G401 (cell line): ENCODE data around the gene LGI2. TPM values are rescaled to one million over a fixed set of nuclear protein-coding genes. Genes with fewer than 3 reads are reported as not detected.
"Not testable (repeated sequence)": the region's sequence is repeated elsewhere in the genome, so short reads cannot be mapped to it uniquely, and the experiment has no call there.

Experiments
- DNase-seq: peaks from one replicate; pipeline ENCODE4 v3.0.0-alpha.2; 2015; ENCODE audit warnings: low spot score
- in situ Hi-C: cut with HindIII; loops from 2 replicates; pipeline ENCODE4 v1.10.0; 2016; ENCODE audit warnings: low sequenced_read_pairs, mixed read lengths
- total RNA-seq: library from RNA; depleted of rRNA; stranded (reverse); fragments of >200 nt; shearing (Covaris generic); gene quantifications from 2 replicates; pipeline ENCODE4 v1.2.3, GENCODE V29; 2014

LGI2 gene
- total RNA-seq, 1 experiment from 2014 or later = not detected

DNA sequence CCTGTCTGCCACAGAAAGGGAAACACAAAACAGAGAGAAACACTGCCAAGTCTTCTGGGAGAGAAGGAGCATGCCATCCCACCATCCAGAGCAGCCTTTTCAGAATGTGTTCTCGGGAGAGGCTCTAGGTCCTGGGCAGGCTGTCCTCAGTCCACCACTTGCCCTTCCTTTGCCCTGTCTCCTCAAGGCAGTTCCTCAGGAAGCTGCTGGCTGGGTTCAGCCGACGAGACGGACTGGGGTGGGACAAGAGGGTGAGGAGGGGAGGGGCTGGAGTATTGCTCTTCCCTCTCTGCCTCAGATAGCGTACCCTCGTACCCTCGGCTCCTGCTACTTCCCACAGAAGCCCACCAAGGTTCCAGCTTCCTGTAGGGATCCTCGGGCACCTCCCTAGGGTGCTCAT is 26.6 kb upstream of the LGI2 start:
- in situ Hi-C loops = no loop called here
- no peak for DNase-seq

GRCh38 chr4:25052037-25052436 is 21.3 kb upstream of the LGI2 start:
- in situ Hi-C loops, DNase-seq: not testable (repeated sequence)

DNA sequence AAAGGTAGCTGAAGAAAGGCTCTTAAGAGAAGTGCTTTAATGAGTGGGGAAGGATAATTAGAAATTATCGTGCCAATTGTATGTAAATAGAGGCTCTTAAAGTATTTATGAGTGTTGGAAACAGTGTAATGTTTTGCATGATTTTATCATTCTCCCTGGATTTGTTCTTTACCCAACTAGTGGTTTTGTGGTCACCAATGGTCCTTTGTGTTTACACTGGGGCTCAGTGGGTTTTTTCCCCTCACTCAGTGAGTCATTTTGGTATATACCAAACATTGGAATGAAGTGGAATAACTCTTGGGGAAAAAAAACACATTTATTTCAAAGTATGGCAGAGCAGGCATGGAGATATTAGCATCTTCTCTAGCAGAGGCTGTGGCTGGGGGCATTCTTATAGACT is 20.8 kb upstream of the LGI2 start:
- in situ Hi-C loops = no loop called here
- no peak for DNase-seq

DNA sequence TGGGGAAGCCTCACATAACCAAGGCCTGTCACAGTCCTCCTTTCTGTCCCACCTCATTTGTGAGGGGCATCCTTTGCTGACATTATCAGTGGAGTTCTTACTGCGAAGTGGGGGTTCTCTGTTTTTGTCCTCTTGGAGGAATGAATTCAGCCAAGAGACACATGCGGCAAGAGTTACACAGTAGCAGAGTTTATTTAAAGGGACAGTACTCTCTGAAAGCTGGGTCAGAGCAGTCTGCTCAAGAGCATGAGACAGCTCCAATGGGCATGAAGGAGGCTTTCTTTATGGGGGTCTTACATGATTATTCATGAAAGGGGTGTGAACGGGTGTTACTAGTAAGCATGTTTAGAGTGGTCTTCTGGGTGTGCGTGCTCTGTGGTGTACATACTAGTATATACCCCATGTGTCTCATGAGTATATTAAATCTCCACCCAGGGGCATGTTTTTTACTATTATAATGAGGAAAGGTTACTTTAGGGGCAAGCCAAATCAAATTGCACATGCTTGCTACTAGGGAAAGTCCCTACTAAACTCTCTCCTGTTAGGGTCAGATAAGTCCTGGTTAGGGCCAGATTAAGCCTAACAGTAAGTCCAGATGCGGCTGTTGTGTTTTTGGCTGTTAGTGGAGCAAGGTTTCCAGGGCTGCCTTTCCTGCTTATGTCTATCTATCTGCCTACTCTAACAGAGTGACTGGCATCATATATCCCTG is 19.8 kb upstream of the LGI2 start:
- in situ Hi-C loops = no loop called here
- no peak for DNase-seq

DNA sequence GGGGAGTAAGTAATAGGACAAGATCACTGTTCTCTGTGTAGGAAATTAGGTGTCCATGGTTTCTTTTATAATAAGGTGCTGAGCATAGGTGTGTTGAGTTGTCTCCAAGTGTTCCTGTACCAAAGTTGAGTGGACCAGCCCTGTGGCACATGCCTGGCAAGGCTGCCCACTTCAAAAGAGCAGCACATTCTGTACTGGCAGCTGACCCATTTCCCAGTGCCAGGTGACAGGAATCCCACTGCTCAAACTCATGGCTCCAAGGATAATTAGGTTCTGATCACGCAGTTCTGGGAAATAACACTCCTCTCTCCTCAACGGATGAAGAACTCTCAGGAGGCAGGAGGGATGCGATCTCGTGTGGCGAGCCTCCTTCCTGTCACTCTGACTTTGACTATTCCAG is 12.8 kb upstream of the LGI2 start:
- in situ Hi-C loops = no loop called here

GRCh38 chr4:25033526-25033925 is 2.8 kb upstream of the LGI2 start:
- DNase-seq = no peak
- in situ Hi-C loops = no loop called here

More for the DNA sequence above, 12.8 kb upstream of the LGI2 start:
- DNase-seq = peak; percentile 53

DNA sequence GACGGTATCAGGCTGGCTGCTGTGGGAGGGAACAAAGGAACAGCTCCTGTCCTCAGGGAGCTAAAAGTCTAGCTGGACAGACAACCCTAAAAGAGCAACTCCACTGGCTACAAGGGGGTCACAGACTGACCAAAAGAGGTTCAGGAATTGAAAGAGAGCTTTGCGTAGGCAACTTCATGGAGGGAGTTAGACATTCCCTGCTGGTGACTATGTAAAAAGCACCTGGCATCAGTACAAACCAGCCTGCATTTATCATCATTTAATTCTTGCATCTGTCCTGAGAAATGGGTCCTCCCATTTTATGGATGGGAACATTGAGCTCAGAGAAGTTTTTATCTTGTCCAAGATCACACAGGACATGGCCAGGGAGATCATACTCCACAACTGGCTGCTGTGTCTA is 1.4 kb upstream of the LGI2 start:
- in situ Hi-C loops = no loop called here
- DNase-seq = no peak

DNA sequence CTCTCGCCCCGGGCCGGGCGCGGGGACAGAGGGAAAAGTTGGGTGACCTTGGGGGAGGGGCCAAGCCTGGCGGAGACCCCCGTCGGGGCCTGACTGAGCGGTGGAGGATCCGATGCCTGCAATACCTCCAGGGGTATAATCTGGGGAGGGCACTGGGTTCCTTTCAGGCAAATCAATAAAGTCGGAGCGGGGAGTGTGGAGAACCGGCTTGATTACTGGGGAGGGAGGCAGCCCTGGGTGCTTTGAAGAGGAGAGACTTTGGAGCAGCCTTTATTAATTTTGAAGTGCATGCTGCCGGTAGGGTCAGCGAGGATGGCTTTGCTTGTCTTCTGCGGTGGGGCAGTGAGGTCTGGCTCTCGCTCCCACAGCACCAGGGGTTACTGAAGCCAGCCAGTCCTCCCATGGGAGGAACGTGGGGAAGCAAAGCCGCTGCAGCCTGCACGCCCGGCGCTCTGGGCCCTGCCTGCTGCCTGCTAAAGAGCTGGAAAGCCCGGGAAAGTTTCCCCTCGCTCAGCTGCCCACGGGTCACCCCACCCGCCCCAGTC is 403 bp upstream of the LGI2 start:
- in situ Hi-C loops = no loop called here
- peak; percentile 23 for DNase-seq

- DNase-seq = no peak
- in situ Hi-C loops = no loop called here
These were observed 1.1 kb downstream of the LGI2 start for GRCh38 chr4:25029479-25030276.

DNA sequence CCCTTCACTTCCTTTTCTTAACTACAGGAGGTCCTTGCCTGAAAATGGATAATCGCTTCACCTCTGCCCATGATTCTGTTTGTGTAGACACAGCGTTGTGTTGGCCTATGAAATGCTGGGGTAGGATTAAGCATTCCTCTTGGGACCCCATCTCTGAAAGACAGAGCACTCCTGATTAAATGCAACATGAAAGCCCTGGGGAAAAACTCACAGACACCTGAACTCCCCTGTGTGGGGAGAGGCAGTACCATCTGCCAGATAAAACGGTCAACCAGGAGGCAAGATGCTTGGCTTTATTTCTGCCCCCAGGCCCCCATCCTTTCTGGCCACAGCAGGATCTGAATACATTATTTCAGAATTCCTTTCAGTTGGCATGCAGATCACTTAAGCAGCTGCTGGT is 1.9 kb downstream of the LGI2 start:
- in situ Hi-C loops = no loop called here
- no peak for DNase-seq

DNA sequence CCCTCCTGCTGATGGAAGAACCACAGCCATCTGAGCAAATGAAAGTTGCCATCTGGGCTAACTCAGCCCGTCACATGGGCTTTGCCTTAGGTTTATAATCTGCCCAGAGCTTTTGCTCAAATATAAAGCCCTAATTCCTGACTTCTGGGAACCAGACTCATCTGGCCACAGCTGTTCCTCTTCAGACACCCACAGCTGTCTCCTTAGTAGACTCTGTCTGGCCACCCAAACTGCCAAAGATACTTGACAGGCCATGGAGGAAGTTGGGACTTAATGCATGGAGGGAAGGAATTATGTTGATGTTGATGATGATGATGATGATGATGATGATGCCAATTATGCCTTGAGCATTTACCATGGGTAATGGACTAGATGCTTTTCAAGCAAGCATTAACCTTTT is 8.0 kb downstream of the LGI2 start:
- no peak for DNase-seq
- in situ Hi-C loops = no loop called here

DNA sequence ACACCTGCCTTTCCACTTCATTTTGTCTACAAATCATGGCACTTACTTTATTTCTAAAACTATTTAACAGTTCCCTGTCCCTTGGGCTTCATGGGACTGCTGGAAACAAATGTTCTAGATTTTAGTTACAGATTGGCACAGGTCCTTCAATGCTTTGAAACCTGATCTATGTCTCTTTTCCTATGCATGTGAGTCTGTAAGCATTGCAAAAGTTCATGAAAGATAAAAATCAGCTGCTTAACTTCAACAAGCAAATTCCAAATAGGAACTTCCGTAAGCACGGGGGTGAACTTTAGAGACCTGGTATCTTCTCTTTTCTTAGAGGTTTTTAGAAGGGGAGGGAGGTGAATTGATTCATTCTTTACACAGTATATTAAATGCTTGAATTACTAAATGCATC is 9.5 kb downstream of the LGI2 start:
- DNase-seq = no peak
- in situ Hi-C loops = no loop called here

DNA sequence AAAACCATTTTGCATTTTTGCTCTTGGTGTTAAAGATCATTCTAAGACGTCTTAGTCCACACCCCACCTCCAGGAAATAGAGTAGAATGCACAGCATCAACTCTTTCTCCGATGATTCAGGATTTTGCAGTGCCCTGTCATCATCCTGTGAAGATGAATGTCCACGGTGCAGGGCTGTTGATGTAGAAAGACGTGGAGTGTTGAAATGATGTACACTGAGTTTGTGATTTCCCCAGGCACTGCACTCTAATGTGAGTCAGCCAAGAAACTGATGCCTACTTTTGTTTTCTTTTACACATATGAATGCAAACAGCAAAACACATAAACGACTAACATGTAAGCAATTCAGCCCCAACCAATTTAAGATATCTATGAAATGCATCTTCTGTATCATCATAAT is 10.5 kb downstream of the LGI2 start:
- no peak for DNase-seq
- in situ Hi-C loops = no loop called here

DNA sequence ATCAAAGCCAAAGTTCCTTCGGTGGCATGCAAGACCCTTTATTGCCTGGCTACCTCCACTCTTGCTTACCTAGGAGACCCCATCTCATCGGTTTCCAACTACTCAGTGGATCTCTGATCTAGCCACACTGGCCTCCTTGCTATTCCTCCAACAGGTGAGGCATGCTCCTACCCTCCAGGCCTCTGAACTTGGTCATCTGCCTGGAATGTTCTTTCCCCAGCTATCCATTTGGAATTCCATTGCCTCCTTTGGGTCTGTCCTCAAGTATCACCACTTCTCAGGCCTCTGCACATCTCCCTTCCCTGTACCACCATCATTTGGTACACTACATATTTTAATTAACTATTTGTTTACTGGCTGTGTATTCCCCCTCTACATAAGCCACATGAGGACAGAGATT is 11.2 kb downstream of the LGI2 start:
- in situ Hi-C loops = no loop called here

DNA sequence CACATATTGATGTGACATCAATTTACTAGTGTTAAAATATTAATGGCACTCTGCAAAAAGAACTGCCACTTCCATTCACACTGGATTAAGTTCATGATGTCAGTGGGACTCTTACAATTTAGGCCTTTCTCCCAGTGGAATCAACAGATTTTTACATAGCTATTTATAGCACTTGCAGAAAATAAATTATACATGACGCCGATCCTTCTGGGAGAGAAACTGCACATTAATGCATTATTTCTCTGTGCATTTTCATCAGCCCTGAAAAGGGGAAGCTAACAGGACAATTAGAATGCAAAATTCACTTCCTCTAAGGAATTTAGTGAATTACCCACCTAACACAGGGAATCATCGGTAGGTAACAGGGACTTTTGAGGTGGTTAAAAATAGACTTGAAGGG is 15.7 kb downstream of the LGI2 start:
- in situ Hi-C loops = no loop called here
- no peak for DNase-seq

More for the DNA sequence above, 11.2 kb downstream of the LGI2 start:
- DNase-seq = no peak

DNA sequence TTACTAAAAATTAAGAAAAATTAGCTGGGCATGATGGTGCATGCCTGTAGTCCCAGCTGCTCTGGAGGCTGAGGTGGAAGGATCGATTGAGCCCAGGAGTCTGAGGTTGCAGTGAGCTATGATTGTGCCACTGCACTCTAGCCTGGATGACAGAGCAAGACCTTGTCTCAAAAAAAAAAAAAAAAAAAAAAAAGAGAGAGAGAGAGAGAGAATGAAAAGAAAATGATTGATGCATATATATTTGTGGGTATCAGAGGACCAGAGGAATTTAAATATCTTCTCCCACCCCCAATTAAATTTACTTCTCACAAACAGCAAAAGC is 16.1 kb downstream of the LGI2 start:
- in situ Hi-C loops, DNase-seq: not testable (repeated sequence)

DNA sequence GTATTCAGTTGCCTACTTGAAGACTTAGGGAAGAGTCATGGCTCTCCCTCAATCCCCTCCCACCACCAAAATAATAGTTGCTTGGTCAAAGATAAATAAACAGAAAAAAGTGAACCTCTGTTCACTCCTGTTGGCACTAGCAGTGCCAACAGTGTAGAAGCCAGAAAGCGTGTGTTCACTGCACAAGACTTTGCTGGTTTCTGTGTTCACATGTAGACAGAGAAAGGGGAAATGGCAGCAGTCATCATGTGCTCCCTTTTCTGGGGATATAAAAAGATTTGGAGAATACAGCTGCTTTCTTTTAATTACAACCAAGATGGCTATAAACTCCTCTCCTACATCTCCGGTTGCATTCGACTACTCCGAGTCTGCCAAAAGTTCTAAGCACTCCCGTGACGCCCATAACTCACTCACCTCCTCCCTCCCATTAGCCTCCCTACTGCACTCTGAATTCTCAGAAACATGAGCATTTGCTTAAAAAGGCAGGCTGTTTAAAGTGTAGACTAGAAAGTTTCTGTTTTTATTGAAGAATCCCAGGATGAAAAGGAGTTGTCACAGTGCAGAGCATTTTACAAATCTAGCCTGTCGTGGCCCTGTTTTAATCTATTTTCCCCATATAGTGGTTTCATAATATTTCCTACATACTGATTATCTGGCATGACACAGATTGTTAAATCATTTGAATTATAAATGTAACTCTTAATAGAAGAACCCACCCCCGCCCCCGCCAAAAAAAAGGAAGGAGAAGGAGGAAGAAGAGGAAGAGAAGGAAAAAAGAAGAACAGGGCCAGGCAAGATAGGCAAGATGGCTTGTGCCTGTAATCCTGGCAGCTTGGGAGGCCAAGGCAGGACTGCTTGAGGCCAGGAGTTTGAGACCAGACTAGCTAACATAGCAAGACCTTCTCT is 16.7 kb downstream of the LGI2 start:
- no peak for DNase-seq
- in situ Hi-C loops = no loop called here

GRCh38 chr4:25012655-25013054 is 18.1 kb downstream of the LGI2 start:
- in situ Hi-C loops = no loop called here
- no peak for DNase-seq

GRCh38 chr4:25011135-25011866 is 19.4 kb downstream of the LGI2 start:
- peak; percentile 44 for DNase-seq
- in situ Hi-C loops = no loop called here
